Activated naive CD4-positive, alpha-beta T cell treated with anti-CD3 and anti-CD28 coated beads for 36 hours (primary cell): ENCODE measurements around the gene OR8A1. TPM values are rescaled to one million over a fixed set of nuclear protein-coding genes. Genes with fewer than 3 reads are reported as not detected.
A peak's percentile ranks its signal among the peaks of the same experiment; 100 is the strongest.
"Not testable (repeated sequence)": the region's sequence is repeated elsewhere in the genome, so short reads cannot be mapped to it uniquely, and the experiment has no call there.

Experiments
- CTCF ChIA-PET: fragments of 350-600 bp; sonication (Branson Sonifier 250); formaldehyde crosslinking; loops from one replicate; lab custom pipeline; 2021; ENCODE audit warnings: antibody characterized with exemption; lab: Charles Lee
- DNase-seq: peaks from one replicate; pipeline ENCODE4 v3.0.0-alpha.2; 2020
- H3K27ac Mint-ChIP-seq: one replicate; pipeline ENCODE4 v1.8.0; 2021; ENCODE audit warnings: mild to moderate bottlenecking, mixed read lengths
- H3K27me3 Mint-ChIP-seq: one replicate; pipeline ENCODE4 v1.8.0; 2021; ENCODE audit warnings: low read depth, mixed read lengths
- H3K36me3 Mint-ChIP-seq: one replicate; pipeline ENCODE4 v1.8.0; 2021; ENCODE audit warnings: low read depth, mixed read lengths
- H3K4me1 Mint-ChIP-seq: one replicate; pipeline ENCODE4 v1.8.0; 2021; ENCODE audit warnings: low read depth, mixed read lengths
- H3K4me3 Mint-ChIP-seq: one replicate; pipeline ENCODE4 v1.8.0; 2021; ENCODE audit warnings: mild to moderate bottlenecking, moderate library complexity, mixed read lengths
- H3K9me3 Mint-ChIP-seq: one replicate; pipeline ENCODE4 v1.8.0; 2021; ENCODE audit warnings: mixed read lengths
- intact Hi-C: fragments of 100-400 bp; cut with micrococcal nuclease; formaldehyde crosslinking; loops from one replicate; pipeline ENCODE4 v1.15.1; 2023
- total RNA-seq, 2 experiments: library from RNA; stranded (reverse); gene quantifications; one replicate each; pipeline ENCODE4 v1.2.3, GENCODE V29; 2021

Gene OR8A1
- total RNA-seq, 2 experiments from 2014 or later: not detected

DNA sequence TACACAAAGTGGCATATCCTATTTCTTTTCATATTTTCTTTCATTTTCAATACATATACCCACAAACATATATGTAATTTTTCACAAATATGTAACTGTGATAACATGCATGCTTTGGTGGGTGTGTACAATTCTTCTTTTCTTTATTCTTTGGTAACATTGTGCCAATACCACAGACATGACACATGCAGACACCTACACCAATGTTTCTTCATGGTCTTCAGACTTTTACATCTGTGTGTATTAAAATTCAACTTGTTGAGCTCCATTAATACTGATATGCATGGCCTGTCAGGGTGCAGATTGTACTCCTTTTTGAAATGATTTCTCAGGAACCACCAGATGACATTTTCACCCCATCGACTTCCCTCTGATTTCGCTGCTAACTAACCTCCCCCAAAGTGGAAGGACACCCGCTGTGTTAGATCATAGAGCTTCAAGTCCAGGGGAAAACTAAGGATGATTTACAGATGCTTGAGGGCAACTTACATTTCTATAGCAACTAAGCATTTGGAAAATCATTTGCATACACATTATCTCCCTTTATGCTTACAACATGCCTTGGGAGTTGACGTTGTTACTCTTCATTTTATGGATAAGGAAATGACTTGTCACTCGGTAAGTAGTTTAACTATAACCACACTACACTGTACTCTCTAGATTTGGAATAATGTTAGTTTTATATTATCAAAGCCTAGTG, 31.0 kb downstream of the OR8A1 start:
- Mint-ChIP-seq H3K27me3 (peaks cover 20% of the 10 kb centered on the region), H3K4me3 (no peak overlapping the region), H3K27ac (no peak overlapping the region), H3K4me1 (no peaks in the 10 kb centered on the region), H3K9me3 (no peaks in the 10 kb centered on the region), H3K36me3 (no peaks in the 10 kb centered on the region)
- DNase-seq: no peak
- intact Hi-C loops: no loop called here
- CTCF ChIA-PET: interaction anchor here (0.7 to 1.0 kb wide), 2 partner anchors 15 to 205 kb away, joined by 3 to 4 read pairs; no protein-coding TSS in a partner anchor

DNA sequence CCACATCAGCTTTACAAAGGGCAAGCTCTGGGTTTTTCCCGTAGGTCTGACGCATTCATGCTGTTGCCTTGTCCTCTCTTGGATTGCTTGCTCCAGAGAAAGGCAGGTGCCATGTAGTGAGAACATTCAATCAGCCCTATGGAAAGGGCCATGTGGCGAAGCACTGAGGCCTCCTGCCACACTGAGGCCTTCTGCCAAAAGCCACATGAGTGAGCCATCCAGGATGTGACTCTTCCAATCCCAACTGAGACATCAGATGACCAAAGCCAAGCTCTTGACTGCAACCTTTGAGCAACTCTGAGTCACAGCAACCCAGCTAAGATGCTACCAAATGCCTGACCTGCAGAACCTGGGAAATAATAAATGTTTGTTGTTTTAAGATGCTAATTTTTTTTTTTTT, 32.4 kb downstream of the OR8A1 start:
- Mint-ChIP-seq H3K9me3 (no peaks in the 10 kb centered on the region), H3K36me3 (no peaks in the 10 kb centered on the region), H3K27ac (no peak overlapping the region), H3K4me1 (no peaks in the 10 kb centered on the region), H3K27me3 (peaks cover 12% of the 10 kb centered on the region), H3K4me3 (no peak overlapping the region)
- CTCF ChIA-PET: no interaction called here
- no peak for DNase-seq
- intact Hi-C loops: no loop called here

DNA sequence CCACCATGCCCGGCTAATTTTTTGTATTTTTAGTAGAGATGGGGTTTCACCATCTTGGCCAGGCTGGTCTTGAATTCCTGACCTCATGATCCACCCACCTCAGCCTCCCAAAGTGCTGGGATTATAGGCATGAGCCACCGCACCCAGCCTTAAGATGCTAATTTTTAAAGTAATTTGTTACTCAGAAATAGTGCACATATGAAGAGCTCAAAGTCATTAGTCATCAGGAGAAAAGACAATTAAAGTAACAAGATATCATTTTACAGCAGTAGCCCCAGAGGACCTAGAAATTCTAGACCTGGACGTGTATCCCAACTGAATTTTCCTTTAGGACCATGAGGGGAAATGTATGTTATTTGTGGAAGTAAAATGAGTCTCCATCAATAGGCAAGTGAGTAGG, 32.9 kb downstream of the OR8A1 start:
- DNase-seq, H3K36me3 Mint-ChIP-seq, CTCF ChIA-PET, H3K27me3 Mint-ChIP-seq, H3K4me3 Mint-ChIP-seq, H3K9me3 Mint-ChIP-seq, intact Hi-C loops, H3K27ac Mint-ChIP-seq, H3K4me1 Mint-ChIP-seq: not testable (repeated sequence)

- no peak overlapping the region for H3K4me3 Mint-ChIP-seq
- no peak overlapping the region for H3K27ac Mint-ChIP-seq
- intact Hi-C loops: no loop called here
- no peak for DNase-seq
- no peaks in the 10 kb centered on the region for H3K27me3 Mint-ChIP-seq
- no peaks in the 10 kb centered on the region for H3K36me3 Mint-ChIP-seq
- H3K9me3 Mint-ChIP-seq: no peaks in the 10 kb centered on the region
- CTCF ChIA-PET: no interaction called here
- no peaks in the 10 kb centered on the region for H3K4me1 Mint-ChIP-seq
These were observed 35.9 kb downstream of the OR8A1 start for GRCh38 chr11:124605719-124606118.

- Mint-ChIP-seq H3K4me3 (no peak overlapping the region), H3K27me3 (no peaks in the 10 kb centered on the region), H3K9me3 (no peaks in the 10 kb centered on the region), H3K4me1 (peaks cover 9% of the 10 kb centered on the region), H3K27ac (no peak overlapping the region), H3K36me3 (no peaks in the 10 kb centered on the region)
- intact Hi-C loops: no loop called here
- DNase-seq: no peak
- CTCF ChIA-PET: no interaction called here
These were observed 38.4 kb downstream of the OR8A1 start for GRCh38 chr11:124608147-124608546.

DNA sequence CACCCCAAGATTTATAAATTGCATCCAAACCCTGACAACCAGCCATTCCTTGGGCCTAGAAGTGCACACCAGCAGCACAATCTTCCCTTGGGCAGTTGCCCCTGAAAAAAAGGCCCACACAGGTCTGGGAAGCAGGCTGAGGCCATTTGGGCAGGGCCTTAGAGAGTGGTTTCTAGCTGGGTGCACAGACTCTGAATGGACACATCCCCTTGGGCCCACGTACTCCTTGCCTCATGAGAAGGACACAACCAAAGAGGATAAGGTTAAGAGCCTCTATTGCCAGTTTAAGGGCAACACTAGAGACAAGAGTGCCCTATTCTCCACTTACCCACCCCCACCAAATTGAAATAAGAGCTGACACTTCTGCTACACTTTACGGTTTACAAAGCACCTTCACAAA, 40.5 kb downstream of the OR8A1 start:
- Mint-ChIP-seq H3K27ac (no peak overlapping the region), H3K4me1 (peaks cover 9% of the 10 kb centered on the region), H3K27me3 (peaks cover under 1% of the 10 kb centered on the region), H3K4me3 (no peak overlapping the region), H3K36me3 (no peaks in the 10 kb centered on the region), H3K9me3 (no peaks in the 10 kb centered on the region)
- intact Hi-C loops: no loop called here
- no peak for DNase-seq
- CTCF ChIA-PET: no interaction called here

GRCh38 chr11:124611064-124611463, 41.3 kb downstream of the OR8A1 start, which contains the start of gene PANX3:
Gene PANX3 (plus strand): TSS chr11:124611428. CDS start chr11:124611557, 129 bp downstream.
- H3K36me3 Mint-ChIP-seq: no peaks in the 10 kb centered on the region
- intact Hi-C loops: no loop called here
- DNase-seq: no peak
- H3K9me3 Mint-ChIP-seq: no peaks in the 10 kb centered on the region
- CTCF ChIA-PET: no interaction called here
- H3K4me1 Mint-ChIP-seq: peaks cover 9% of the 10 kb centered on the region
- no peak within 1 kb of the TSS for H3K27ac Mint-ChIP-seq
- H3K4me3 Mint-ChIP-seq: no peak within 1 kb of the TSS
- H3K27me3 Mint-ChIP-seq: peaks cover 3% of the 10 kb centered on the region

- Mint-ChIP-seq H3K27ac (no peak overlapping the region), H3K4me1 (peaks cover 9% of the 10 kb centered on the region), H3K27me3 (peaks cover 5% of the 10 kb centered on the region), H3K9me3 (no peaks in the 10 kb centered on the region), H3K36me3 (no peaks in the 10 kb centered on the region), H3K4me3 (no peak overlapping the region)
- intact Hi-C loops: no loop called here
- CTCF ChIA-PET: interaction anchor here (0.6 to 0.9 kb wide), 3 partner anchors 167 to 254 kb away, joined by 3 read pairs; no protein-coding TSS in a partner anchor
- peak; percentile 25 for DNase-seq
These were observed 42.2 kb downstream of the OR8A1 start for GRCh38 chr11:124612045-124612444.

GRCh38 chr11:124612567-124613246, 42.9 kb downstream of the OR8A1 start:
- CTCF ChIA-PET: no interaction called here
- H3K9me3 Mint-ChIP-seq: no peaks in the 10 kb centered on the region

DNA sequence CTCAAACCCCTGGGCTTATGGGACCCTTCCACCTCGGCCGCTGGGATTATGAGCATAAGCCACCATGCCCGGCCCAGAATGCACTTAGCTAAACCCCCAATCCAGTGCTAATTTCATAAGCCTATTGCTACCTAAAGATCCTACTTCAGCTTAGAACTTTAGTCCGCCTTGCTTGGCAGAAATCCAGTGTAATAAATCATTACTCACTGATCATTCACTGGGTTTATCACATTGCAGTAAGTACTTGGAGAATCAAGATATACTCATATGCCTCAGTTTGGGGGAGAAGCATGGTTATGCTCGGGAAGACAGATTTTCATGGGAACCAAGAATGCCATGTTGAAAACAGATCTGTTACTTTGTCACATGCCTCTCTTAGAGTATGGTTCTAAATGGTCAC, 49.1 kb downstream of the OR8A1 start:
- Mint-ChIP-seq H3K27ac (no peak overlapping the region), H3K27me3 (peaks cover 5% of the 10 kb centered on the region), H3K9me3 (no peaks in the 10 kb centered on the region), H3K4me1 (peaks cover 4% of the 10 kb centered on the region), H3K4me3 (no peak overlapping the region), H3K36me3 (no peaks in the 10 kb centered on the region)
- CTCF ChIA-PET: no interaction called here
- intact Hi-C loops: no loop called here
- DNase-seq: no peak

More at GRCh38 chr11:124612567-124613246, 42.9 kb downstream of the OR8A1 start:
- Mint-ChIP-seq H3K4me1 (peaks cover 9% of the 10 kb centered on the region), H3K36me3 (no peaks in the 10 kb centered on the region), H3K4me3 (no peak overlapping the region), H3K27me3 (peaks cover 5% of the 10 kb centered on the region), H3K27ac (no peak overlapping the region)
- no peak for DNase-seq
- intact Hi-C loops: no loop called here

Other genes starting within 250 kb of the OR8A1 start
- gene OR8D2, start 249.8 kb upstream of the OR8A1 start, total RNA-seq: not detected
- gene OR8B2, start 185.5 kb upstream of the OR8A1 start, total RNA-seq: not detected
- not detected for gene OR8B3, start 171.0 kb upstream of the OR8A1 start, total RNA-seq
- gene OR8B4, start 145.1 kb upstream of the OR8A1 start, total RNA-seq: not detected
- not detected for gene OR8B8, start 124.3 kb upstream of the OR8A1 start, total RNA-seq
- not detected for gene OR8B12, start 26.3 kb upstream of the OR8A1 start, total RNA-seq
- not detected for gene PANX3, start 41.4 kb downstream of the OR8A1 start, total RNA-seq
- gene TBRG1, start 52.9 kb downstream of the OR8A1 start, total RNA-seq: 10 to 100 TPM; 28.3 to 28.6 TPM
- 10 to 100 TPM in 1 of 2 experiments, 1 to 10 TPM in 1; 7.8 to 10.8 TPM for gene SIAE, start 103.7 kb downstream of the OR8A1 start, total RNA-seq
- gene SPA17, start 103.9 kb downstream of the OR8A1 start, total RNA-seq: 1 to 10 TPM; 3.9 to 5.1 TPM
- 10 to 100 TPM; 10.3 to 10.8 TPM for gene NRGN, start 169.9 kb downstream of the OR8A1 start, total RNA-seq
- gene VSIG2, start 182.3 kb downstream of the OR8A1 start, total RNA-seq: under 1 TPM; 0.20 to 0.29 TPM
- gene ESAM, start 192.3 kb downstream of the OR8A1 start, total RNA-seq: 1 to 10 TPM; 1.0 to 1.2 TPM
- gene MSANTD2, start 230.4 kb downstream of the OR8A1 start, total RNA-seq: 1 to 10 TPM; 3.8 to 4.2 TPM